Liver (tissue), 9 donors: Measurements from ENCODE around the gene SLC41A1. TPM values are rescaled to one million over a fixed set of nuclear protein-coding genes. Genes with fewer than 3 reads are reported as not detected.

Source experiments
- DNase-seq: peaks from one replicate; pipeline ENCODE4 v3.0.0-alpha.2; 2017; ENCODE audit warnings: low spot score
- H3K27ac ChIP-seq, 2 donors: one replicate each; pipeline ENCODE4 v1.7.0; 2013; ENCODE audit warnings: inconsistent platforms in 2 of 2, low read length in 2 of 2, control low read depth in 1 of 2, low read depth in 1 of 2, mild to moderate bottlenecking in 1 of 2
- H3K27me3 ChIP-seq, 4 donors: one replicate each; pipeline versions ENCODE4 v1.6.1 to v1.7.0; 2013; ENCODE audit warnings: low read length in 3 of 4, inconsistent platforms in 1 of 4, mild to moderate bottlenecking in 1 of 4, moderate library complexity in 1 of 4; ENCODE audit not compliant: control insufficient read depth in 4 of 4, insufficient read depth in 4 of 4
- H3K36me3 ChIP-seq, 4 donors: one replicate each; pipeline versions ENCODE4 v1.6.1 to v1.7.0; 2013; ENCODE audit warnings: low read length in 3 of 4, mild to moderate bottlenecking in 3 of 4, low read depth in 1 of 4, moderate library complexity in 1 of 4; ENCODE audit not compliant: control insufficient read depth in 4 of 4, insufficient read depth in 3 of 4
- H3K4me1 ChIP-seq, 4 donors: one replicate each; pipeline versions ENCODE4 v1.6.1 to v1.7.0; 2013; ENCODE audit warnings: low read length in 3 of 4, mild to moderate bottlenecking in 3 of 4, moderate library complexity in 1 of 4; ENCODE audit not compliant: control insufficient read depth in 4 of 4, insufficient read depth in 4 of 4
- H3K4me3 ChIP-seq, 3 donors: one replicate each; pipeline versions ENCODE4 v1.6.1 to v1.7.0; 2013; ENCODE audit warnings: low read length in 3 of 3, control low read depth in 1 of 3, low read depth in 1 of 3, mild to moderate bottlenecking in 1 of 3
- H3K9ac ChIP-seq, 2 donors: one replicate each; pipeline ENCODE4 v1.7.0; 2013; ENCODE audit warnings: low read length in 2 of 2, mild to moderate bottlenecking in 2 of 2, moderate library complexity in 2 of 2, control low read depth in 1 of 2, low read depth in 1 of 2
- H3K9me3 ChIP-seq, 4 donors: one replicate each; pipeline versions ENCODE4 v1.6.1 to v1.7.0; 2013; ENCODE audit warnings: low read length in 3 of 4; ENCODE audit not compliant: control insufficient read depth in 4 of 4
- ATF3 ChIP-seq: IDR thresholded peaks from 2 replicates; pipeline ENCODE4 v1.6.1; 2016; ENCODE audit warnings: antibody characterized with exemption
- EGR1 ChIP-seq, 2 donors: IDR thresholded peaks; 2 replicates each; pipeline ENCODE4 v1.6.1; 2016 to 2018; ENCODE audit warnings: antibody characterized with exemption in 2 of 2, low read depth in 2 of 2
- FOXA1 ChIP-seq: IDR thresholded peaks from 2 replicates; pipeline ENCODE4 v1.6.1; 2016; ENCODE audit warnings: antibody characterized with exemption
- FOXA2 ChIP-seq: IDR thresholded peaks from 2 replicates; pipeline ENCODE4 v1.6.1; 2016; ENCODE audit warnings: antibody characterized with exemption
- GABPA ChIP-seq, 2 donors: IDR thresholded peaks in 1 of 2; conservative IDR thresholded peaks in 1 of 2; 2 replicates each; pipeline ENCODE4 v1.6.1; 2016; ENCODE audit warnings: antibody characterized with exemption in 2 of 2, mild to moderate bottlenecking in 1 of 2, moderate library complexity in 1 of 2
- HNF4A ChIP-seq, 2 donors: conservative IDR thresholded peaks; 2 replicates each; pipeline ENCODE4 v1.6.1; 2016; ENCODE audit warnings: antibody characterized with exemption in 2 of 2, mild to moderate bottlenecking in 2 of 2
- HNF4G ChIP-seq: IDR thresholded peaks from 2 replicates; pipeline ENCODE4 v1.6.1; 2016; ENCODE audit warnings: antibody characterized with exemption
- JUND ChIP-seq, 2 donors: IDR thresholded peaks; 2 replicates each; pipeline ENCODE4 v1.6.1; 2016; ENCODE audit warnings: antibody characterized with exemption in 2 of 2
- NR2F2 ChIP-seq: IDR thresholded peaks from 2 replicates; pipeline ENCODE4 v1.6.1; 2016; ENCODE audit warnings: antibody characterized with exemption
- RAD21 ChIP-seq, 2 donors: IDR thresholded peaks; 2 replicates each; pipeline ENCODE4 v1.6.1; 2016; ENCODE audit warnings: antibody characterized with exemption in 2 of 2, mild to moderate bottlenecking in 2 of 2
- REST ChIP-seq: IDR thresholded peaks from 2 replicates; pipeline ENCODE4 v1.6.1; 2016; ENCODE audit warnings: antibody characterized with exemption, mild to moderate bottlenecking
- RXRA ChIP-seq, 2 donors: IDR thresholded peaks; 2 replicates each; pipeline ENCODE4 v1.6.1; 2017 to 2018; ENCODE audit warnings: antibody characterized with exemption in 2 of 2, mild to moderate bottlenecking in 1 of 2
- SP1 ChIP-seq: IDR thresholded peaks from 2 replicates; pipeline ENCODE4 v1.6.1; 2018; ENCODE audit warnings: antibody characterized with exemption, mild to moderate bottlenecking
- TAF1 ChIP-seq: conservative IDR thresholded peaks from 2 replicates; pipeline ENCODE4 v1.6.1; 2016; ENCODE audit warnings: antibody characterized with exemption, mild to moderate bottlenecking
- YY1 ChIP-seq: IDR thresholded peaks from 2 replicates; pipeline ENCODE4 v1.6.1; 2016; ENCODE audit warnings: antibody characterized with exemption, mild to moderate bottlenecking
- ZBTB33 ChIP-seq: IDR thresholded peaks from 2 replicates; pipeline ENCODE4 v1.6.1; 2016; ENCODE audit warnings: antibody characterized with exemption
- WGBS: extraction: QIAGEN DNeasy Blood & Tissue Kit; methylation state at CpG from one replicate; pipeline ENCODE4 v1.1.7; 2013; 5-methylcytosine and 5-hydroxymethylcytosine counted together
- polyA plus RNA-seq, 2 donors: library from polyadenylated mRNA; stranded (reverse) in 1 of 2; unstranded in 1 of 2; fragments of 200-250 nt in 1 of 2; fragments of >200 nt in 1 of 2; fragmentation: Nextera tagmentation in 1 of 2; extraction: Ambion mirVana in 1 of 2; gene quantifications; one replicate each; pipeline versions ENCODE4 v1.2.1 to v1.2.3, GENCODE V29; 2013 to 2015
- total RNA-seq, 2 donors: library from RNA; depleted of rRNA; stranded (reverse); fragments of >200 nt; gene quantifications; one replicate each; pipeline ENCODE4 v1.2.3, GENCODE V29; 2014
- TF ChIP-seq, protein P1 (sequence below): fragments of 150-350 bp; IDR thresholded peaks from 2 replicates; pipeline ENCODE4 v1.5.1; 2017; ENCODE audit warnings: improper control_type of control experiment, low read depth, low read length; ENCODE audit not compliant: missing input control
- TF ChIP-seq, protein P2 (sequence below): IDR thresholded peaks from 2 replicates; pipeline ENCODE4 v1.6.1; 2016; ENCODE audit warnings: antibody characterized with exemption
- donor health status: healthy.
- donor health status: healthy.
- donor health status: healthy.
- donor health status: healthy.
- donor health status: healthy.

Gene SLC41A1
- total and polyA plus RNA-seq, 4 donors = 2.6 to 9.1 (median 4.1) TPM

GRCh38 chr1:205792961-205793673 lies 19.9 kb downstream of the SLC41A1 start:
- 90% methylated on average over 6 of the region's 6 CpGs for WGBS
- TF ChIP-seq, protein P1, sequence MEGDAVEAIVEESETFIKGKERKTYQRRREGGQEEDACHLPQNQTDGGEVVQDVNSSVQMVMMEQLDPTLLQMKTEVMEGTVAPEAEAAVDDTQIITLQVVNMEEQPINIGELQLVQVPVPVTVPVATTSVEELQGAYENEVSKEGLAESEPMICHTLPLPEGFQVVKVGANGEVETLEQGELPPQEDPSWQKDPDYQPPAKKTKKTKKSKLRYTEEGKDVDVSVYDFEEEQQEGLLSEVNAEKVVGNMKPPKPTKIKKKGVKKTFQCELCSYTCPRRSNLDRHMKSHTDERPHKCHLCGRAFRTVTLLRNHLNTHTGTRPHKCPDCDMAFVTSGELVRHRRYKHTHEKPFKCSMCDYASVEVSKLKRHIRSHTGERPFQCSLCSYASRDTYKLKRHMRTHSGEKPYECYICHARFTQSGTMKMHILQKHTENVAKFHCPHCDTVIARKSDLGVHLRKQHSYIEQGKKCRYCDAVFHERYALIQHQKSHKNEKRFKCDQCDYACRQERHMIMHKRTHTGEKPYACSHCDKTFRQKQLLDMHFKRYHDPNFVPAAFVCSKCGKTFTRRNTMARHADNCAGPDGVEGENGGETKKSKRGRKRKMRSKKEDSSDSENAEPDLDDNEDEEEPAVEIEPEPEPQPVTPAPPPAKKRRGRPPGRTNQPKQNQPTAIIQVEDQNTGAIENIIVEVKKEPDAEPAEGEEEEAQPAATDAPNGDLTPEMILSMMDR = no peak
- TF ChIP-seq YY1 (no peak), NR2F2 (no peak), HNF4G (no peak), REST (no peak), RAD21 (IDR thresholded peaks at IDR 0.05) (no peak), GABPA (IDR thresholded peaks at IDR 0.05 in 1 of 2, conservative IDR thresholded peaks at IDR 0.05 in 1 of 2) (no peak), FOXA2 (no peak), FOXA1 (no peak), JUND (IDR thresholded peaks at IDR 0.05) (no peak), TAF1 (no peak), ATF3 (no peak), SP1 (no peak), RXRA (IDR thresholded peaks at IDR 0.05) (no peak), HNF4A (conservative IDR thresholded peaks at IDR 0.05) (no peak), EGR1 (IDR thresholded peaks at IDR 0.05; ENCODE audit: low read depth in 2 of 2) (no peak), ZBTB33 (no peak)
- TF ChIP-seq, protein P2, sequence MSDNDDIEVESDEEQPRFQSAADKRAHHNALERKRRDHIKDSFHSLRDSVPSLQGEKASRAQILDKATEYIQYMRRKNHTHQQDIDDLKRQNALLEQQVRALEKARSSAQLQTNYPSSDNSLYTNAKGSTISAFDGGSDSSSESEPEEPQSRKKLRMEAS = no peak
- no peak overlapping the region for H3K27ac ChIP-seq
- H3K36me3 ChIP-seq = peaks cover 0 to 20% (median 7%) of the 10 kb centered on the region in 4 donors
- no peaks in the 10 kb centered on the region for H3K27me3 ChIP-seq
- DNase-seq = no peak
- H3K4me1 ChIP-seq = no peaks in the 10 kb centered on the region
- no peak overlapping the region for H3K4me3 ChIP-seq
- H3K9ac ChIP-seq = no peak overlapping the region
- no peaks in the 10 kb centered on the region for H3K9me3 ChIP-seq
